Measurements from ENCODE around the gene IL12B.
"Not testable (repeated sequence)": the region's sequence is repeated elsewhere in the genome, so short reads cannot be mapped to it uniquely, and the experiment has no call there.

Gene IL12B

GRCh38 chr5:159332800-159333544 is 2.7 kb upstream of the IL12B start:
- DNase-seq: no peak

- DNase-seq: peak in 1 of 2 experiments; percentile 44
Observed at GRCh38 chr5:159331093-159331973, 1.0 kb upstream of the IL12B start.

GRCh38 chr5:159324986-159325385 is 5.3 kb downstream of the IL12B start:
- no peak for DNase-seq

DNA sequence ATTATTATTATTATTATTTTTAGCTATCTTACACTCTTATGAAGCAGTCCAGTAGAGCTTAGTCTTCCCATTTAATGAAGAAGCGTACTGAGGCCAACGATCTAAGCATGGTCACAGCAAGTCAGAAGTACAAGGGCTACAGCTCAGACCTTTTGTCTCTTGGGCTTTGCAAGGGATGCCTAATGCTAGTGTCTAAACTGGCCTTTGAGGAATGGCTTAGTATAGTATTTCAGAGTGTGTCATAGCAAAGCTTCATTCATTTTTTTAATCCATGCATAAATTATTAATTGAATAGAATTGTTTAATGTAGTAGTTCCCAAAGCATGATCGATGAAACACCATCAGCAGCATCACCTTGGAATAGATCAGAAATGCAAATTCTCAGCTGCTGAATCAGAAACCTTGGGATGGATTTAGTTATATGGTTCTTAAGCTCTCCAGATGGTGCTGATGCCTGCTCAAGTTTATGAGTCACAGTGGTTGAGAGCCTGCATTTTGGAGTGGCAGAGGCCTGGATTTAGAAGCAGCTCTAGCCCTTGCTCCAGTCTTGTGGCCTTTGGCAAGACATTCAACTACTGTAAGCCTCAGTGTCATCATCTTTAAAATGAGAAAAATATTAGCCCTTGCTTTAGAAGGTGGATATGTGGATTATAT is 6.1 kb downstream of the IL12B start:
- no peak for DNase-seq

DNA sequence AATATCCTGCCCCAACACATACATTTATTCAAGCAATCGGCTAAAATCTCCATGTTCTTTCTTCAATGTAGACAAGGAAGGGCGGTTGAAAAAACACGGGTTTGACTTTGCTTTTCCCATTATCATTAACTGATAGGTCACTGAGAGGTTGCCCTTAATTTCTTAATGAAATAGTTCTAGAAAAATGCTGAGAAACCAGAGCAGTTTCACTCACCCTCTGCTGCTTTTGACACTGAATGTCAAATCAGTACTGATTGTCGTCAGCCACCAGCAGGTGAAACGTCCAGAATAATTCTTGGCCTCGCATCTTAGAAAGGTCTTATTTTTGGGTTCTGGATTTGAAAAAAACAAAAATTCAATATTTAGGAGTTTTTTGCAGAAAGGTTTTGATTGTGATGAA is 8.1 kb downstream of the IL12B start:
- no peak for DNase-seq

DNA sequence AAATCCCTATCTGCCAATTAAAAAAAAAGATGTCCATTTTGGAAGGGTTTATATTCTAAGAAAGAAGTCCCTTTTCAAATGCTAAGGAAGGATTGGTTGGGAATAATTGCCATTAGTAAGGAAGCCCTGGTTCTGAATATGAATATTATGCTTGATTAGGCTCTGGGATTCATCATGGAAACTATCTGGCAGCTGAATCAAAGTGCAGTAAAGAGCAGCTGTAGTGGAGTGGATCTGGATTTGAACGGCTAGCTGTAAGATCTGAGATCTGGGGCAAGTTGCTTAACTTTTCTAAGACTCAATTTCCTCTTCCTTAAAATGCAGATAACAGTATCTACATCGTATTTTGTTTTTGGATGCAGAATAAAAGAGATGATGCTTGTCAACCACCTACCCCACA is 10.5 kb downstream of the IL12B start:
- no peak for DNase-seq

GRCh38 chr5:159319363-159319762 is 10.9 kb downstream of the IL12B start:
- DNase-seq: no peak

DNA sequence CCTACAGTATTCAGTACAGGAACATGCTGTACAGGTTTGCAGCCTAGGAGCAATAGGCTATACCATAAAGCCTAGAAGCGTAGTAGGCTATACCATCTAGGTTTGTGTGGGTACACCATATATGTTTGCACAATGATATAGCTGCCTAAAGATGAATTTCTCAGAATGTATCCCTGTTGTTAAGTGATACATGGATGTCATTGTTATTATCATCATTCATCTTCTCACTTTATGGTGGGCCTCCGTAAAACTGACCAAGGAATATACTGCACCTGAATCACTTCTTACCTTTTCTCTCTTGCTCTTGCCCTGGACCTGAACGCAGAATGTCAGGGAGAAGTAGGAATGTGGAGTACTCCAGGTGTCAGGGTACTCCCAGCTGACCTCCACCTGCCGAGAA is 11.8 kb downstream of the IL12B start:
- DNase-seq: no peak

- DNase-seq: no peak
Observed at GRCh38 chr5:159317849-159318248, 12.4 kb downstream of the IL12B start.

GRCh38 chr5:159316519-159317383 is 13.5 kb downstream of the IL12B start:
- DNase-seq: peak in 1 of 2 experiments; percentile 54

DNA sequence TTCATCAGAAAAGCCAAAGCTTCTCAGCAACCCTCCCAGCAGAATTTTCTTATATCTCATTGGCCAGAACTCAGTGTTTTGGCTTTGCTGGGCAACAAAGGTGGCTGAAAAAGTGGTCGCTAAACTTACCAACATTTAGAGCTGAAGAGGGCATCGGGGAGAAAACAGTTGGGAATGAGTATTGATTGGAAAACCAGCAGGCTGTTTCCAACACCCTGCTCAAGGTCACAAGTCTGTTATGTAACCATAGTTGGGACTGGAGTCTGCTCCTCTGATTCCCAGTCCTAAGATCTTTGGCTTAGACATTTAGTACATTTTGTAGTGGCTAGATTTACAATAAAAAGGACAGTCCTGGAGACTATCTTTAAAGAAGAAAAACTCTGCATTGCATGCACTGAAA is 17.1 kb downstream of the IL12B start:
- no peak for DNase-seq

DNA sequence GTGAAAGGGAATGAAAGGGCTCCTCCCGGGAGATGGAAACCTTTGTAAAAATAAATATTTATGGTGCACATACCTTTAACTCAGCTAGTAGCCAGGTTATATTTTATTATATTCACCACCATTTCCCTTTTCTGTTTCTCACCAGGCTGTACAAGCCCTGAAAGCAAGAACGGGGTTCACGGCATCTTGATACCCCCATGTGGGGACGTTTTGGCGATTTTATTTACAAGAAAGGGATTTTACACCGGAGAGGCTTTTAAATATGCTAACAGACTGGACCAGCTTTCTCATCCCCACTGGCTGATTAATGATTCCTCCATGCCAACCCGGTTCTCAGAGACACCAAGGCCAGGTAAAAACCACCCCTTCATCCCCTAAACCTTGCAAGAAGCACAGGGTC is 19.2 kb downstream of the IL12B start:
- DNase-seq: no peak

- DNase-seq: no peak
Observed at GRCh38 chr5:159310511-159310910, 19.8 kb downstream of the IL12B start.

GRCh38 chr5:159309689-159310433 is 20.4 kb downstream of the IL12B start:
- DNase-seq: no peak

DNA sequence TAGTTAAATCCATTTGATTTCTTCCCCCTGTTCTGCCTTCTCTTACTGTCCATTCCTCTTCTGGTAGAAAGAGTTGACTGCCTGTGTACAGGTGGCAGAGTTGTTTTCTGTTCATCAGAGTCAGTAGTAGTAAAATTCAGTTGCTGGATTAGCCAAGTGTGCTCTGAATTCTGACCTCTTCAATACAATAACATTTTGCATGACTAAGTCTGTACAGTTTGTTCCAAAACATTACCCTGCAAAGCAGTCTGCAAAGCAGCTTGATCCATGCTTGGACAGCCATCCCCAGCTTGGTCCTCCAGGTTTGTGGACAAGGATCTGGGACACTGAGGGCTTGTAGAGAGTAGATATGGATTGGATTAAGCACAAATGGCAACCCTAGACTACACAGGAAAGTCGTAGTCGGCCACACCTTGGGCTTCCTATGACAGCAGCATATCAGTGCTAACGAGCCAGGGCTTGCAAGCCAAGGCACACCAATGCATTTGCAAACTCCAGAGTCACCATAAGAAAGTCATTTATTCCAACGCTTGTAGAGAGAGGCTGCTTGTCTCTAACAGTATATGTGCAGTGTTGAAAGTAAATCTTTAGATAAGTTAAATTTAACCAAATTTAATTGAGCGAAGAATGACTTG is 25.2 kb downstream of the IL12B start:
- DNase-seq: no peak

DNA sequence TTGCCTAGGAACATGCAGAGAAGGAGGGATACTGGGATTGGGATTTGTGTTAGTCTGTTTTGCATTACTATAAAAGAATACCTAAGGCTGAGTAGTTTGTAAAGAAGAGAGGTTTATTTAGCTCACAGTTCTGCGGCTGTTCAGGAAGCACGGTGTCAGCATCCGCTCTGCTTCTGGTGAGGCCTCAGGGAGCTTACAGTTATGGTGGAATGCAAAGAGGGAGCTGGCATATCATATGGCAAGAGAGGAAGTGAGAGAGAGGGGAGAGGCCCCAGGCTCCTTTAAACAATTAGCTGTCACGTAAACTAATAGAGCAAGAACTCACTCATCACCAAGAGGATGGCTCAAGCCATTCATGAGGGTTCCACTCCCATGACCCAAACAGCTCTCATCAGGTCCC is 27.0 kb downstream of the IL12B start:
- no peak for DNase-seq

- DNase-seq: not testable (repeated sequence)
Observed at GRCh38 chr5:159301929-159302860, 28.1 kb downstream of the IL12B start.

DNA sequence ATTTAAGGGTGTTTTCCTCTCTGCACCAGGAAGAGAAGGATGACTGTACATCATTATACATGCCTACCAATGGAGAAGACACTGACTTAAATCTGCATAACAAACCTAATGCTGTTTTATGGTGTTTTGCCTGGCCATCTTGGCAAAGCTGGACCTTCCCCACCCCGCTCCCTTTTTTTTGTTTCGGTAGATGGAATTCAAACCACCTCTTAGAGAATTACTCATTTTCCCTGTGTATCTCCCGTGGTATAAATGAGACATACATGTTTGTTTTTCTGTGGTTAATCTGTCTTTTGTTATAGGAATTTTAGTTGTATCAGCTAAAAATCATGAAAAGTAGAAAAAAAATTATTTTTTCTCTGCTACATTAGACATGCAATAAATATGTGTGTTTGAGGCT is 28.8 kb downstream of the IL12B start:
- no peak for DNase-seq

- DNase-seq: not testable (repeated sequence)
Observed at GRCh38 chr5:159297300-159297699, 33.0 kb downstream of the IL12B start.

- no peak for DNase-seq
Observed at GRCh38 chr5:159294921-159295320, 35.4 kb downstream of the IL12B start.
